Muscle layer of colon (tissue), 2 donors: ENCODE measurements around the gene LRRIQ1.

Experiments
- H3K27ac ChIP-seq: one replicate; pipeline ENCODE4 v1.7.0; 2013; ENCODE audit warnings: low read depth, mild to moderate bottlenecking, low read length, moderate library complexity
- H3K27me3 ChIP-seq, 2 donors: one replicate each; pipeline ENCODE4 v1.7.0; 2013; ENCODE audit warnings: low read length in 2 of 2, mild to moderate bottlenecking in 2 of 2; ENCODE audit not compliant: insufficient read depth in 2 of 2, control insufficient read depth in 1 of 2
- H3K36me3 ChIP-seq: one replicate; pipeline ENCODE4 v1.7.0; 2013; ENCODE audit warnings: mild to moderate bottlenecking, low read length; ENCODE audit not compliant: insufficient read depth
- H3K4me1 ChIP-seq: one replicate; pipeline ENCODE4 v1.7.0; 2013; ENCODE audit warnings: mild to moderate bottlenecking, low read length; ENCODE audit not compliant: insufficient read depth
- H3K4me3 ChIP-seq, 2 donors: one replicate each; pipeline ENCODE4 v1.7.0; 2013; ENCODE audit warnings: low read length in 2 of 2, low read depth in 1 of 2, mild to moderate bottlenecking in 1 of 2, moderate library complexity in 1 of 2
- H3K9ac ChIP-seq: one replicate; pipeline ENCODE4 v1.7.0; 2013; ENCODE audit warnings: low read length
- H3K9me3 ChIP-seq: one replicate; pipeline ENCODE4 v1.7.0; 2013; ENCODE audit warnings: mild to moderate bottlenecking, low read length
- donor health status: abdominal sarcoma.
- donor health status: Adenocarcinoma of cecum.

LRRIQ1 gene

DNA sequence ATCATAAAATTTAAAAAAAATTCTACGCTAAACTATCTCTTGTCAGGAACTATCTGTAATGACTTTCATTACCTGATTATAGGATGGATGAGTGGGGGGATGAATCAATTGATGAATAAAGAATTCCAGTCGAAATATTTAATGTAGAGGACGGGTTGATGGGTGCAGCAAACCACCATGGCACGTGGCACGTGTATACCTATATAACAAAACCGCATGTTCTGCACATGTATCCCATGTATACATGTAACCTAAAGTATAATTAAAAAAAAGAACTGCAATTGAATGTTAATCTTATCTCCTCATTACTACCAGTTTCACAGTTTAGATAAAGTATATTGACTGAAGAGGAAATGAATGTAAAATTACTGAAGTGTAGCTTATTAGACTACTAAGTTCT is 23.4 kb downstream of the LRRIQ1 start:
- no peak overlapping the region for H3K4me3 ChIP-seq

DNA sequence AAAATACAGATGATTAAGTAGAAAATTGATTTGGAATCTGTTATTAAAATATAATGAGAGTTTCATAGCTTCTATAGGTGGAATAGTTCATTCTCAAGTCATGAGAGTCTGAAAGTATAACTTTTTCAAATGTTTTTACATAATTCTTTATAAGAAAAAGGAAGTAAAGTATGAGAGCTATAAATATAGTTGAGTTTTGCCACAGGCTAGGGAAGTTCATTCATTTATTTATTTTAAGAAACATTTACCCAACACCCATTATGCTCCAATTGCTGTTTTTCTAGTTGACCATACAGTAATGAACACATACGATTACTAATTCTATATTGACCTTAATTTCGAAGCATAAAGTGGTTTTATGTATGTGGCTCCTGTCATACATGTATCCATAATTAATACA is 24.8 kb downstream of the LRRIQ1 start:
- H3K4me1 ChIP-seq: no peaks in the 10 kb centered on the region
- H3K27ac ChIP-seq: no peak overlapping the region
- H3K27me3 ChIP-seq: no peaks in the 10 kb centered on the region
- no peak overlapping the region for H3K4me3 ChIP-seq
- H3K36me3 ChIP-seq: no peaks in the 10 kb centered on the region
- H3K9me3 ChIP-seq: no peaks in the 10 kb centered on the region
- H3K9ac ChIP-seq: no peak overlapping the region

More for the DNA sequence above, 23.4 kb downstream of the LRRIQ1 start:
- no peak overlapping the region for H3K27ac ChIP-seq
- H3K27me3 ChIP-seq: no peaks in the 10 kb centered on the region
- no peak overlapping the region for H3K9ac ChIP-seq
- H3K36me3 ChIP-seq: no peaks in the 10 kb centered on the region
- H3K4me1 ChIP-seq: no peaks in the 10 kb centered on the region
- no peaks in the 10 kb centered on the region for H3K9me3 ChIP-seq

GRCh38 chr12:85065837-85066482 is 29.8 kb downstream of the LRRIQ1 start:
- Histone ChIP-seq H3K9ac (no peak overlapping the region), H3K36me3 (no peaks in the 10 kb centered on the region), H3K27me3 (no peaks in the 10 kb centered on the region), H3K4me1 (no peaks in the 10 kb centered on the region), H3K9me3 (no peaks in the 10 kb centered on the region), H3K27ac (no peak overlapping the region), H3K4me3 (no peak overlapping the region)

DNA sequence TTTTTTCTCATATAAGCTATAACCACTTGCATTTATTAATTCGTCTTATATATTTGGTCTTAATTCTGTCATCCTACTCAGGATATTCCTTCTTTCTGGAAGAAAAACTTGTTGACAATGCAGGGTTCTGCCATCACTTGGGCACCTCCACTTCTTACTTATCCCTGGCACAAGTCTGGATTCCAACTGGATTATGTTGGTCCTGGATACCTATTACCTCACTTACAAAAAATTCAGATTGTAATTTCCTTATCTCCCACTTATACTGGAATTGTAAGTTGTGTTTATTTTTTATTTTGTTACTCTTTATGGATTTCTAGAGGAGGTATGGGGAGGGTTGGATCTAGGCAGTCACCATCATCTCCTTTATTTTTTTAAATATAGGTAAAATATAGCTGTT is 36.7 kb downstream of the LRRIQ1 start:
- no peaks in the 10 kb centered on the region for H3K27me3 ChIP-seq
- no peaks in the 10 kb centered on the region for H3K4me1 ChIP-seq
- H3K36me3 ChIP-seq: no peaks in the 10 kb centered on the region
- H3K9me3 ChIP-seq: no peaks in the 10 kb centered on the region
- no peak overlapping the region for H3K4me3 ChIP-seq
- H3K9ac ChIP-seq: no peak overlapping the region
- no peak overlapping the region for H3K27ac ChIP-seq

- Histone ChIP-seq H3K9me3 (no peaks in the 10 kb centered on the region), H3K9ac (no peak overlapping the region), H3K4me1 (no peaks in the 10 kb centered on the region), H3K27me3 (no peaks in the 10 kb centered on the region), H3K4me3 (no peak overlapping the region), H3K36me3 (no peaks in the 10 kb centered on the region), H3K27ac (no peak overlapping the region)
These were observed 40.7 kb downstream of the LRRIQ1 start for GRCh38 chr12:85076688-85077430.

GRCh38 chr12:85085066-85085465 is 48.9 kb downstream of the LRRIQ1 start:
- Histone ChIP-seq H3K9ac (no peak overlapping the region), H3K27ac (no peak overlapping the region), H3K27me3 (no peaks in the 10 kb centered on the region), H3K36me3 (no peaks in the 10 kb centered on the region), H3K4me3 (no peak overlapping the region), H3K9me3 (no peaks in the 10 kb centered on the region), H3K4me1 (no peaks in the 10 kb centered on the region)

GRCh38 chr12:85089792-85090191 is 53.6 kb downstream of the LRRIQ1 start:
- Histone ChIP-seq H3K36me3 (no peaks in the 10 kb centered on the region), H3K9me3 (no peaks in the 10 kb centered on the region), H3K27ac (no peak overlapping the region), H3K4me1 (no peaks in the 10 kb centered on the region), H3K4me3 (no peak overlapping the region), H3K27me3 (no peaks in the 10 kb centered on the region), H3K9ac (no peak overlapping the region)

GRCh38 chr12:85092814-85093370 is 56.7 kb downstream of the LRRIQ1 start:
- H3K9ac ChIP-seq: no peak overlapping the region
- no peaks in the 10 kb centered on the region for H3K36me3 ChIP-seq
- H3K27me3 ChIP-seq: no peaks in the 10 kb centered on the region
- no peak overlapping the region for H3K4me3 ChIP-seq
- no peaks in the 10 kb centered on the region for H3K4me1 ChIP-seq
- no peaks in the 10 kb centered on the region for H3K9me3 ChIP-seq
- H3K27ac ChIP-seq: no peak overlapping the region

GRCh38 chr12:85095501-85095900 is 59.4 kb downstream of the LRRIQ1 start:
- Histone ChIP-seq H3K9me3 (no peaks in the 10 kb centered on the region), H3K36me3 (no peaks in the 10 kb centered on the region), H3K4me1 (no peaks in the 10 kb centered on the region), H3K4me3 (no peak overlapping the region), H3K27me3 (no peaks in the 10 kb centered on the region), H3K9ac (no peak overlapping the region), H3K27ac (no peak overlapping the region)

DNA sequence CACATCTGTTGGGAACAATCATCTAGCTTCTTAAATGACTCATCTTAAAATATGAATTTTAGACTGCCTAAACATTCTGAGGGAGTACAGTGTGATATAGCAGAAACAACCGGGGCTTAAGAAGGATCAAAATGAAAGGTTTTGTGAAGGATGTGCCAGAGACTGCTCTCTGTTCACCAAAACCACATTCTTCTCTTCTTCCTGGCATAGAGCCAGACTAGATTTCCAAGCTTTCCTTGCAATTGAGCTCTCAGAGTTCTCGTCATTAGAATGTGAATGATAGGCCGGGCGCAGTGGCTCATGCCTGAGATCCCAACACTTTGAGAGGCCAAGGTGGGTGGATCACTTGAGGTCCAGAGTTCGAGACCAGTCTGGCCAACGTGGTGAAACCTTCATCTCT is 94.5 kb downstream of the LRRIQ1 start:
- Histone ChIP-seq H3K36me3 (no peaks in the 10 kb centered on the region), H3K9ac (no peak overlapping the region), H3K27me3 (no peaks in the 10 kb centered on the region), H3K4me1 (no peaks in the 10 kb centered on the region), H3K27ac (no peak overlapping the region), H3K4me3 (no peak overlapping the region), H3K9me3 (no peaks in the 10 kb centered on the region)

DNA sequence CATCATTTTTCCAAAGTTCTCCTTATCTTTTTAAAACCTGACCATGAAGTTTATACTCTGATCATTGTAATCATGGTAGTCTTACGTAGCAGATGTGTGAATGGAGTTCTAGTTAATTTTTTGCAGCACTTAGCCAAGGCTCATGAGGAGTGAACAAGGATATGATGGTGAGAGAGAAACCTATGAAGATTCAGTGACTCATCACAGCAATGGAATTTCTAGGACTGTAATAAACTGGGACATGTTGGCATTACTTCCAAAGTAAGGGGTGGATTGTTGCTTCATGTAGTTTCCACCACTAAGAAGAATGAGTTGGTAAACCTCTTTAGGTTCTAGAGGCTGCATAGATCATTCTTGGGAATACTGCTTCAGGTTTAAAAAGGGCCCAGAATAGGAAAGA is 102.7 kb downstream of the LRRIQ1 start:
- Histone ChIP-seq H3K9me3 (no peaks in the 10 kb centered on the region), H3K27ac (no peak overlapping the region), H3K9ac (no peak overlapping the region), H3K4me1 (no peaks in the 10 kb centered on the region), H3K36me3 (no peaks in the 10 kb centered on the region), H3K27me3 (no peaks in the 10 kb centered on the region), H3K4me3 (no peak overlapping the region)

DNA sequence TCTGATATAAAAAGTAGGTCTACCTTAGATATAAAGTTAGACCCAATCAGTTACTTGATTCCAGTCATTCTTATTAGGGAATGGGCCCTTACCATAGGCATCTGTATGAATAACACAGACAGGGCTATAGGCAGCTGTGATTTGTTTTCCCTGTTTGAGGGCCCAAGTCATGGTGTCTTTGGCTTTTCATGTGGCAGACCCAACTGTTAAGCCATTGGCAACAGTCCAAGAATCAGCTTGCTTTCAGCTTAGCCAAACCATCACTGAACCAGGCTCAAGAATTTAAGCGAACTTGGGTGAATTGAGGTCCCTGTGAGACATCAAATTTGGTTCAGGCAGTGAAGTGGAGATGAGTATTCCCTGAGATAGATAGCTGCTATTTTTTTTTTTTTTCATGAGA is 111.2 kb downstream of the LRRIQ1 start:
- Histone ChIP-seq H3K4me3 (no peak overlapping the region), H3K9ac (no peak overlapping the region), H3K9me3 (no peaks in the 10 kb centered on the region), H3K27ac (no peak overlapping the region), H3K4me1 (no peaks in the 10 kb centered on the region), H3K36me3 (no peaks in the 10 kb centered on the region), H3K27me3 (no peaks in the 10 kb centered on the region)
